ENCODE results near the gene EIF2B4. TPM values are rescaled to one million over a fixed set of nuclear protein-coding genes. Genes with fewer than 3 reads are reported as not detected.

The EIF2B4 gene
- total RNA-seq (ENCODE audit: low replicate concordance) = 28.5 and 29.7 TPM in 2 replicates

DNA sequence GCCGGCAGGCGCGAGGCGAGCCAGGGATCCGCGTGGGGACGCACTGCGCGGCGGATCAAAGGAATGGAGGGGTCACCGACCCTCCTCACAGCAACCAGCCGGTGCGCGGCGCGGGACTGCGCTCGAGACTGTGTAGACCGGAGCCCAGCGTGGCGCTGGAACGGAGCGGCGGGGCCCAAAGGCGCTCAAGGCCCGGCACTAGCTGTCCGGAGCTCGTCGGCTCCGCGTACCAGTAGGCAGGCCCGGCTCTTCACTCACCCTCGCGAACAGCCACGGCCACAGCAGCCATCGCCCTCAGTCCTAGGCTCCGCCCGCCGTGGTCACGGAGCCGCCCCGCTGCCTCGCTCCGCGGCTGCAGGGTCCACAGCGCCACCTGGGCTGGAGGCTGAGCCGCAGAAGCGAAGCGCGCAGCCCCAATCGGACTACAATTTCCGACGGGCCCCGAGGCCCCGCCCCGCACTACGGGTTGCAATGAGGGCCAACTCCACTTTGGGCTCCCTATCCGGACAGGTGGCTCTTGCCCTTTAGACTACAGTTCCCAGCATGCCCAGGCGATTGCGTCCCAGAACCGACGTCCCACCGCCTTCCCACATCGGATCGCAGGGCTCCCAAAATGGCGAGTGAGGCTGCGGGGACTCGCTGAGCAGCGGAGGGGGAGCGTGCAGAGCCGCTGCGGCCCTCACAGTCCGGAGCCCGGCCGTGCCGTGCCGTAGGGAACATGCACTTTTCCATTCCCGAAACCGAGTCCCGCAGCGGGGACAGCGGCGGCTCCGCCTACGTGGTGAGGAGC lies at the start of gene EIF2B4, which contains the start of gene SNX17:
EIF2B4 (minus strand) TSS at position 313 of the 790 bp plus-strand sequence; CDS start at position 289, 24 bp downstream.
SNX17 (plus strand) TSS at position 591 of the 790 bp plus-strand sequence; CDS start at position 719, 128 bp downstream.
- TF ChIP-seq, protein P1, sequence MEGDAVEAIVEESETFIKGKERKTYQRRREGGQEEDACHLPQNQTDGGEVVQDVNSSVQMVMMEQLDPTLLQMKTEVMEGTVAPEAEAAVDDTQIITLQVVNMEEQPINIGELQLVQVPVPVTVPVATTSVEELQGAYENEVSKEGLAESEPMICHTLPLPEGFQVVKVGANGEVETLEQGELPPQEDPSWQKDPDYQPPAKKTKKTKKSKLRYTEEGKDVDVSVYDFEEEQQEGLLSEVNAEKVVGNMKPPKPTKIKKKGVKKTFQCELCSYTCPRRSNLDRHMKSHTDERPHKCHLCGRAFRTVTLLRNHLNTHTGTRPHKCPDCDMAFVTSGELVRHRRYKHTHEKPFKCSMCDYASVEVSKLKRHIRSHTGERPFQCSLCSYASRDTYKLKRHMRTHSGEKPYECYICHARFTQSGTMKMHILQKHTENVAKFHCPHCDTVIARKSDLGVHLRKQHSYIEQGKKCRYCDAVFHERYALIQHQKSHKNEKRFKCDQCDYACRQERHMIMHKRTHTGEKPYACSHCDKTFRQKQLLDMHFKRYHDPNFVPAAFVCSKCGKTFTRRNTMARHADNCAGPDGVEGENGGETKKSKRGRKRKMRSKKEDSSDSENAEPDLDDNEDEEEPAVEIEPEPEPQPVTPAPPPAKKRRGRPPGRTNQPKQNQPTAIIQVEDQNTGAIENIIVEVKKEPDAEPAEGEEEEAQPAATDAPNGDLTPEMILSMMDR (IDR thresholded peaks at IDR 0.05; ENCODE audit: insufficient read depth, low read length) = peak; percentile 70
- DNase-seq (ENCODE audit: low read depth) = peak; percentile 99
- H3K4me3 ChIP-seq (ENCODE audit: low read depth, low read length) = peak within 1 kb of the TSS; percentile 98

DNA sequence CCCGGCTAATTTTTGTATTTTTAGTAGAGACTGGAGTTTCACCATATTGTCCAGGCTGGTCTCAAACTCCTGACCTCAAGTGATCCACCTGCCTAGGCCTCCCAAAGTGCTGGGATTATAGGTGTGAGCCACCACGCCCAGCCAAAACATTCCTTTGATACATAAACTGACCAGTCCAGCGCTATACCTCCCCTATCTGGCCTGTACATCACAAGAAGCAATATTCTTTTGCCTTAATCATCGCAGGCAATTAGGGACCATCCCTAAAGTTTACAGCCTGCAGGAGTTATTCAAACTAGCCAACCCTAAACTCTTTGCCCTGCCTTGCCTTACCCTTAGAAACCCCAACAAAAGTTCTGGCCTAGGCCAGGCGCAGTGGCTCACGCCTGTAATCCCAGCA lies 46.0 kb upstream of the EIF2B4 start:
- no peak overlapping the region for H3K4me3 ChIP-seq (ENCODE audit: low read depth, low read length)
- TF ChIP-seq, protein P1 (IDR thresholded peaks at IDR 0.05; ENCODE audit: insufficient read depth, low read length) = no peak
- no peak for DNase-seq (ENCODE audit: low read depth)

DNA sequence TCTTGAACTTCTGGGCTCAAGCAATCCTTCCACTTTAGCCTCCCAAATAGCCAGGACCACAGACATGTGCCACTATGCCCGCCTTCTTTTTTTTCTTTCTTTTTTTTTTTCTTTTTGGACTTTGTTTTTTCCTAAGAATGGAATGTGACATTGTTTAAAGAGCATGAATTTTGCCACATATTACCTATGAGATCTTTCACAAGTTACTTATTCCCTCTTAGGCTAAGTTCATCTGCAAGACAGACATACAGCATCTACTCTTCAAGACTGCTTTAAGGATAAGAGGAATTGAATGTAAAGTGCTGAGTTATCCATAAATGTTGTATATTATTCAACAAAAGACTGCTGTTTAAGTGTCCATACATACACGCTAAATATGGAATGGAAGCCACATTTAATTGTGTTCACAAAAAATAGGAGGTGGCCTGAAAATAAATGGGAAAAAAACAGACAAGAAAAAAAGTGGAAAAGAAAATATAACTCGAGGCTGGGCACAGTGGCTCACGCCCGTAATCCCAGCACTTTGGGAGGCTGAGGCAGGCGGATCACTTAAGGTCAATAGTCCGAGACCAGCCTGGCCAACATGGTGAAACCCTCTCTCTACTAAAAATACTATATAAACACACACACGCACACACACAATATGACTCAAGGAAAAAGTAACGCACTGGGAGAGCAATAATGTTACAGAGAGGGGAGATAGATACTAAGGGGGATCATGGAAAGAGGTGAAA lies 42.4 kb upstream of the EIF2B4 start:
- TF ChIP-seq, protein P1 (IDR thresholded peaks at IDR 0.05; ENCODE audit: insufficient read depth, low read length) = no peak
- H3K4me3 ChIP-seq (ENCODE audit: low read depth, low read length) = no peak overlapping the region
- DNase-seq (ENCODE audit: low read depth) = no peak

DNA sequence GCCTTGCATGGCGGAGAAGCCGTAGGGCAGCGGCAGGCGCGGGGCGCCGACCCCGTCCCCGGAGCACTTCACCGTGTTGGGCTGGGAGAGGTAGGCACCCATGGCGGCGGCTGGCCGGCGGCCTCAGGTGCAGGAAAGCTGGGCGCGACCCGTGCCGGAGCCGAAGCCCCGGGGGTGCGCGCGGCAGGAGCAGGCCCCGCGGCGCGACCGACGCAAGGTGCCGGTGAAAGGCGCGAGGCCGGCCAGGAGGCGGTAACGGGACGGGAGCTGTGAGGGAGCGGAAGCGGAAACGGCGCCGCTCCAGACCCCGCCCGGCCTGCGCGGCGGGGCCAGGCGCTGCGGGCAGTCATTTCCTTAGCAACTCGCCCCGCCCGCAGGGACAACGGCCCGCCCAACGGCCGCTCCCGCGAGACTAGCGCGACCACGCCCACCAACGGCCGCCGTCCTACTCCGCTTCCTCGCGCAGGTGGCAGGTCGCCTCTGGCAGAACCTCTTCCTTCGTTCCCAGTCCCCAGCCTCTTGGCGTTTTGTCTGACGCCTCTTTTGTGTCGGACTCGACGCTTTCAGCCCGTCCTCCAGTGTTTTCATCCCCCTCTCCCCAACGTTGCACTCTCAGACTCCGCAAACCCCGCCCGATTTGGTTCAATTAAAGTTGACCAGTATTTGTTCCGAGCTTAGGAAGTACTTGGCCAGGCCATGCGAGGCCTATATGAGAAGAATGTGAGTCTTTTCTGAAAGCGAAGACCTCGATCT lies 39.4 kb upstream of the EIF2B4 start, which contains the start of gene PPM1G:
PPM1G (minus strand) TSS at position 271 of the 753 bp plus-strand sequence; CDS start at position 102, 169 bp downstream.
- TF ChIP-seq, protein P1 (IDR thresholded peaks at IDR 0.05; ENCODE audit: insufficient read depth, low read length) = no peak
- DNase-seq (ENCODE audit: low read depth) = peak; percentile 85
- peak within 1 kb of the TSS; percentile 87 for H3K4me3 ChIP-seq (ENCODE audit: low read depth, low read length)

DNA sequence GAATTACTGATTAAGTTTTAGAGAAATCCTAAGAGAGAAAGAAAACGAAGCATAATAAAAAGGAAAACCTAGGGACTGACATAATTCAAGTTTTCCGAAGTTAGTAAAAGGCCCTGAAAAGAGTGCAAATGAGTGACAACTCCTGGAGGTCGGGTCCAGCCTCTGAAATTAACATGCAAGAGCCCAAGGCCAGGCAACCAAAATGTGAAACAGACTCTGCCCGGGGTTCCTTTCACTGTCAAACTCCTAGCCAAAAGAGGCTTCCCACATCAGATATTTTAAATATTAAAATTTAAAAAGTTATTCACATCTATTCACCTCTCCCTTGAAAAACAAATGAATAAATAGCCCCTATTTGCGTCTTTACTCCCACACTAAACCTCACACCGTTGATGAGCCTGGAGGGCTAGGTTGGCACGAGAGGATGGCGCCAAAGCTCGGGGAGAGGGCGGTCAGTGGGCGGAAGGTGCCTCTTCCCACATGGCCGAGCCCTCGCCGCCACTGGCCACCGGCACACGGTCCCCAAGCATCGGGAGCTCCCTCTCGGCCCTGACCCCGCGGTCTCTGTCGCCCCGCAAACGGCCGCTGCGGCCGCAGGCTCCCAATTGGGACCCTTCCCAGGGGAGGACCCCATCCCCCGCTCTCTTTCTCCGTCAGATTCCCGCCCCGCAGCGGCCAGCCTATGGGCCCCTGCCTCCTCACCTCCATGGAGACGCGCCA lies 38.6 kb upstream of the EIF2B4 start:
- H3K4me3 ChIP-seq (ENCODE audit: low read depth, low read length) = peak overlapping the region; percentile 87
- TF ChIP-seq, protein P1 (IDR thresholded peaks at IDR 0.05; ENCODE audit: insufficient read depth, low read length) = no peak
- DNase-seq (ENCODE audit: low read depth) = peak; percentile 15

Data from fibroblast of the aortic adventitia (primary cell).